Adipocyte (in vitro differentiated cells): ENCODE measurements around the gene NUP88.

Experiments used
- DNase-seq: peaks from one replicate; pipeline ENCODE4 v3.0.0-alpha.2; 2015; ENCODE audit warnings: low read depth
- H3K27me3 ChIP-seq: replicated peaks from 2 replicates; pipeline ENCODE4 v1.7.0; 2013; ENCODE audit warnings: mild to moderate bottlenecking, low read length, moderate library complexity; ENCODE audit not compliant: control insufficient read depth, insufficient read depth
- H3K36me3 ChIP-seq: 2 replicates; pipeline ENCODE4 v1.7.0; 2013; ENCODE audit warnings: low read length, mild to moderate bottlenecking, moderate library complexity; ENCODE audit not compliant: control insufficient read depth, insufficient read depth, severe bottlenecking
- H3K4me1 ChIP-seq: 2 replicates; pipeline ENCODE4 v1.7.0; 2013; ENCODE audit warnings: mild to moderate bottlenecking, low read length, moderate library complexity; ENCODE audit not compliant: control insufficient read depth, insufficient read depth
- H3K4me3 ChIP-seq: 2 replicates; pipeline ENCODE4 v1.7.0; 2013; ENCODE audit warnings: mild to moderate bottlenecking, low read length, moderate library complexity
- H3K9ac ChIP-seq: 2 replicates; pipeline ENCODE4 v1.7.0; 2013; ENCODE audit warnings: mild to moderate bottlenecking, low read length, moderate library complexity
- H3K9me3 ChIP-seq: 2 replicates; pipeline ENCODE4 v1.7.0; 2013; ENCODE audit warnings: mild to moderate bottlenecking, low read length, moderate library complexity; ENCODE audit not compliant: control insufficient read depth

The NUP88 gene

DNA sequence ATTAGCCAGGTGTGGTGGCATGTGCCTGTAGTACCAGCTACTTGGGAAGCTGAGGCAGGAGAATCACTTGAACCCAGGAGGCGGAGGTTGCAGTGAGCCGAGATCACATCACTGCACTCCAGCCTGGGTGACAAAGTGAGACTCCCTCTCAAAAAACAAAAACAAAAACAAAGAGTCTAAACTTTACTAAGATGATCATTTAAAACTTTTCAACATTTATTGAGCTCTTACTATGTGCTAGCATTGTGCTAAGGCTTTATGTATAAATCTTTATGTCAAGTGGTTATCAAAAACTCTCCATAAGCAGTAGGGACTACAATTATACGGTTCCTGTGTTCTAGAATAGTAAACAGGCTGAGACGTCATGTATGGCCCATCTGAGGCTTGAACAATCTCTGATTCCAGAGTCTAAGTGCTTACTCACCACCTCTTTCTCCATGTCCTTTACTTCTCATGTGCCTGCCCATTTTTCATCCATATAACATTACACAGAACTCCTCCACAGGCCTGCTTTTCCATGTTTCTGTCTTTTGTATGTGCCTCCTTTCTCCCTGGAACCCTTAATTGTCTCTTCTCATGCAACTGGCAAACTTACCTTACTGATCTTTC is 66.7 kb downstream of the NUP88 start:
- no peaks in the 10 kb centered on the region for H3K27me3 ChIP-seq
- H3K9ac ChIP-seq: no peak overlapping the region
- DNase-seq: no peak
- H3K4me3 ChIP-seq: no peak overlapping the region
- H3K4me1 ChIP-seq: peaks cover 28% of the 10 kb centered on the region
- H3K36me3 ChIP-seq: peaks cover 52% of the 10 kb centered on the region
- H3K9me3 ChIP-seq: no peaks in the 10 kb centered on the region

GRCh38 chr17:5344914-5345313 is 74.5 kb downstream of the NUP88 start:
- no peak overlapping the region for H3K9ac ChIP-seq
- H3K27me3 ChIP-seq: no peaks in the 10 kb centered on the region
- no peak overlapping the region for H3K4me3 ChIP-seq
- peaks cover 32% of the 10 kb centered on the region for H3K36me3 ChIP-seq
- no peak for DNase-seq
- no peaks in the 10 kb centered on the region for H3K4me1 ChIP-seq
- H3K9me3 ChIP-seq: no peaks in the 10 kb centered on the region
